Measurements from ENCODE around the gene FRMD3.

Gene FRMD3

GRCh38 chr9:83270116-83270515, 268.1 kb downstream of the FRMD3 start:
- DNase-seq: no peak

- no peak for DNase-seq
Measured at GRCh38 chr9:83267741-83268140, 270.5 kb downstream of the FRMD3 start.

GRCh38 chr9:83266666-83267496, 271.3 kb downstream of the FRMD3 start:
- peak; percentile 26 for DNase-seq

- DNase-seq: no peak
Measured at GRCh38 chr9:83266331-83266665, 271.9 kb downstream of the FRMD3 start.

GRCh38 chr9:83264315-83264714, 273.9 kb downstream of the FRMD3 start:
- DNase-seq: no peak

GRCh38 chr9:83259558-83259957, 278.6 kb downstream of the FRMD3 start:
- DNase-seq: no peak

GRCh38 chr9:83257937-83258891, 280.0 kb downstream of the FRMD3 start:
- no peak for DNase-seq

- no peak for DNase-seq
Measured at GRCh38 chr9:83247732-83248131, 290.5 kb downstream of the FRMD3 start.

- no peak for DNase-seq
Measured at GRCh38 chr9:83245979-83246659, 292.1 kb downstream of the FRMD3 start.

- DNase-seq: peak; percentile 32
Measured at GRCh38 chr9:83242066-83242465, 296.1 kb downstream of the FRMD3 start.

- DNase-seq: peak; percentile 37
Measured at GRCh38 chr9:83240671-83241070, 297.5 kb downstream of the FRMD3 start.

- DNase-seq: no peak
Measured at GRCh38 chr9:83239747-83240146, 298.5 kb downstream of the FRMD3 start.

- DNase-seq: peak; percentile 78
Measured at GRCh38 chr9:83238871-83239640, 299.1 kb downstream of the FRMD3 start.

- DNase-seq: no peak
Measured at GRCh38 chr9:83236029-83236696, 302.0 kb downstream of the FRMD3 start.

- DNase-seq: no peak
Measured at GRCh38 chr9:83235526-83235925, 302.7 kb downstream of the FRMD3 start.

GRCh38 chr9:83234541-83234940, 303.7 kb downstream of the FRMD3 start:
- DNase-seq: peak; percentile 12

GRCh38 chr9:83233647-83234046, 304.6 kb downstream of the FRMD3 start:
- DNase-seq: no peak

GRCh38 chr9:83231039-83231438, 307.2 kb downstream of the FRMD3 start:
- DNase-seq: no peak

GRCh38 chr9:83220730-83221129, 317.5 kb downstream of the FRMD3 start:
- DNase-seq: no peak

GRCh38 chr9:83219924-83220438, 318.2 kb downstream of the FRMD3 start:
- peak; percentile 62 for DNase-seq

- DNase-seq: peak; percentile 96
Measured at GRCh38 chr9:83219154-83219923, 318.9 kb downstream of the FRMD3 start.

Measured in NCI-H69 (cell line).